H1 (cell line): ENCODE data around the gene PRR35. TPM values are rescaled to one million over a fixed set of nuclear protein-coding genes. Genes with fewer than 3 reads are reported as not detected.

Experiments used
- ATF3 ChIP-seq: IDR thresholded peaks from 2 replicates; pipeline ENCODE4 v1.6.1; 2011; ENCODE audit warnings: low read depth, mild to moderate bottlenecking, low read length; ENCODE audit not compliant: insufficient read depth
- EZH2 ChIP-seq: fragments of 200-600 bp; sonication (generic); IDR thresholded peaks from 2 replicates; pipeline ENCODE4 v1.7.1; 2012; ENCODE audit warnings: low read depth, mild to moderate bottlenecking, moderate library complexity, low read length, inconsistent platforms; ENCODE audit not compliant: severe bottlenecking
- MAFK ChIP-seq: IDR thresholded peaks from 2 replicates; pipeline ENCODE4 v1.6.1; 2012; ENCODE audit warnings: low read depth, mild to moderate bottlenecking, improper control_type of control experiment, low read length
- NANOG ChIP-seq: IDR thresholded peaks from 2 replicates; pipeline ENCODE4 v1.6.1; 2011; ENCODE audit warnings: low read length, low read depth, mild to moderate bottlenecking, inconsistent platforms; ENCODE audit not compliant: insufficient read depth, poor library complexity, severe bottlenecking
- SP1 ChIP-seq: IDR thresholded peaks from 2 replicates; pipeline ENCODE4 v1.6.1; 2011; ENCODE audit warnings: low read depth, low read length
- YY1 ChIP-seq: IDR thresholded peaks from 2 replicates; pipeline ENCODE4 v1.6.1; 2011; ENCODE audit warnings: low read depth, mild to moderate bottlenecking, low read length
- polyA plus RNA-seq, 7 experiments: library from polyadenylated mRNA; depleted of rRNA in 3 of 7; stranded (reverse) in 5 of 7; unstranded in 2 of 7; fragments of >200 nt in 5 of 7; fragments of 200-250 nt in 2 of 7; gene quantifications; 1 replicate in 5 of 7; 2 replicates in 1 of 7; 4 replicates in 1 of 7; pipeline versions ENCODE4 v1.2.1 to v1.2.3, GENCODE V29; 2011 to 2013; ENCODE audit warnings: missing spikeins in 2 of 7, mixed read lengths in 2 of 7
- total RNA-seq: library from RNA; stranded (reverse); fragmentation: NEBNext Ultra II Directional; extraction: Animal tissue kit (Norgen Biotek cat#: 25700); gene quantifications from 2 replicates; pipeline ENCODE4 v1.2.1, GENCODE V29; 2021

The PRR35 gene
- total and polyA plus RNA-seq, 2 of the 8 experiments (the other 6 are each of a cell fraction or from before 2014, with no cell fraction given): 0.38 to 0.50 TPM

- TF ChIP-seq NANOG: no peak
- no peak for TF ChIP-seq MAFK
- TF ChIP-seq ATF3: no peak
- TF ChIP-seq EZH2: no peak
- TF ChIP-seq YY1: no peak
- no peak for TF ChIP-seq SP1
- TF ChIP-seq, all 59 proteins: peak for 0
Measured at GRCh38 chr16:539901-540530, 20.2 kb upstream of the PRR35 start (continued).
